Lung (tissue), 12 donors: Measurements from ENCODE around the gene HIC1. TPM values are rescaled to one million over a fixed set of nuclear protein-coding genes. Genes with fewer than 3 reads are reported as not detected.

Experiments used
- ATAC-seq: fragments of 200-7000 bp; cut with Tn5 transposase; one replicate; pipeline ENCODE4 v1.9.1; 2020; ENCODE audit warnings: moderate number of reproducible peaks; ENCODE audit not compliant: insufficient read depth, low FRiP score
- DNase-seq, 3 donors: peaks; one replicate each; pipeline ENCODE4 v3.0.0-alpha.2; 2013 to 2017
- H3K27ac ChIP-seq, 2 donors: one replicate each; pipeline ENCODE4 v1.5.1; 2013; ENCODE audit warnings: mild to moderate bottlenecking in 2 of 2, moderate library complexity in 2 of 2, control low read depth in 1 of 2, inconsistent platforms in 1 of 2, low read depth in 1 of 2, low read length in 1 of 2
- H3K27me3 ChIP-seq, 3 donors: one replicate each; pipeline ENCODE4 v1.5.1; 2013; ENCODE audit warnings: low read length in 2 of 3; ENCODE audit not compliant: control insufficient read depth in 3 of 3, insufficient read depth in 3 of 3
- H3K36me3 ChIP-seq, 4 donors: one replicate each; pipeline ENCODE4 v1.5.1; 2013; ENCODE audit warnings: low read length in 4 of 4, mild to moderate bottlenecking in 1 of 4, moderate library complexity in 1 of 4; ENCODE audit not compliant: control insufficient read depth in 4 of 4, insufficient read depth in 4 of 4
- H3K4me1 ChIP-seq, 5 donors: one replicate each; pipeline ENCODE4 v1.5.1; 2013; ENCODE audit warnings: low read length in 5 of 5, mild to moderate bottlenecking in 2 of 5, moderate library complexity in 1 of 5; ENCODE audit not compliant: control insufficient read depth in 5 of 5, insufficient read depth in 5 of 5
- H3K4me3 ChIP-seq: one replicate; pipeline ENCODE4 v1.5.1; 2013; ENCODE audit warnings: mild to moderate bottlenecking, control low read depth, moderate library complexity
- H3K9ac ChIP-seq, 2 donors: one replicate each; pipeline ENCODE4 v1.5.1; 2013; ENCODE audit warnings: low read length in 2 of 2, control low read depth in 1 of 2; ENCODE audit not compliant: insufficient read depth in 1 of 2
- H3K9me3 ChIP-seq, 4 donors: one replicate each; pipeline ENCODE4 v1.5.1; 2013; ENCODE audit warnings: low read length in 3 of 4, mild to moderate bottlenecking in 1 of 4, moderate library complexity in 1 of 4; ENCODE audit not compliant: control insufficient read depth in 4 of 4, insufficient read depth in 3 of 4
- CTCF ChIP-seq: IDR thresholded peaks from 2 replicates; pipeline ENCODE4 v1.5.1; 2012; ENCODE audit warnings: mild to moderate bottlenecking; ENCODE audit errors: control extremely low read depth, extremely low read depth
- WGBS, 2 donors: extraction: QIAGEN DNeasy Blood & Tissue Kit; methylation state at CpG; one replicate each; pipeline ENCODE4 v1.1.7; 2013; 5-methylcytosine and 5-hydroxymethylcytosine counted together
- polyA plus RNA-seq, 2 donors: library from polyadenylated mRNA; stranded (reverse); fragments of 200-250 nt; gene quantifications; one replicate each; pipeline ENCODE4 v1.2.1, GENCODE V29; 2013
- total RNA-seq, 2 donors: library from RNA; depleted of rRNA in 1 of 2; stranded (reverse); fragments of >200 nt in 1 of 2; gene quantifications; one replicate each; pipeline ENCODE4 v1.2.1, GENCODE V29; 2014 to 2021
- donor health status: control.
- donor health status: control.
- donor health status: Bipolar disorder and iron deficiency.
- donor health status: healthy.
- donor health status: DM: yes; HTN: yes; CAD: no.

Gene HIC1
- total and polyA plus RNA-seq, 4 donors = 5.5 to 34.8 (median 21.6) TPM

- Histone ChIP-seq H3K9me3 (no peaks in the 10 kb centered on the region), H3K27me3 (no peaks in the 10 kb centered on the region), H3K4me3 (no peak overlapping the region), H3K36me3 (peaks cover 0 to 11% (median 2%) of the 10 kb centered on the region in 4 donors), H3K27ac (peak overlapping the region; percentile 76 to 91), H3K4me1 (peaks cover 0 to 87% (median 46%) of the 10 kb centered on the region in 5 donors), H3K9ac (no peak overlapping the region)
- 82 to 86% methylated on average over 6 of the region's 6 CpGs for WGBS, 2 donors
- no peak for TF ChIP-seq CTCF
- no peak for DNase-seq
- no peak for ATAC-seq
Measured at GRCh38 chr17:2071024-2071385, 16.1 kb downstream of the HIC1 start.

GRCh38 chr17:2071455-2072281 is 16.8 kb downstream of the HIC1 start:
- H3K27me3 ChIP-seq = no peaks in the 10 kb centered on the region
- H3K9ac ChIP-seq = no peak overlapping the region
- peaks cover 0 to 7% (median 0%) of the 10 kb centered on the region in 4 donors for H3K36me3 ChIP-seq
- no peaks in the 10 kb centered on the region for H3K9me3 ChIP-seq
- 55 to 58% methylated on average over 31 of the region's 31 CpGs for WGBS, 2 donors
- DNase-seq = peak; percentile 96 to 97 (median 96)
- peak overlapping the region; percentile 76 to 91 for H3K27ac ChIP-seq
- no peak for TF ChIP-seq CTCF
- H3K4me3 ChIP-seq = no peak overlapping the region
- H3K4me1 ChIP-seq = peaks cover 0 to 87% (median 44%) of the 10 kb centered on the region in 5 donors
- peak; percentile 19 for ATAC-seq

GRCh38 chr17:2074919-2075318 is 20.0 kb downstream of the HIC1 start:
- DNase-seq (peak in 1 of 3 donors; percentile 13), ATAC-seq (no peak)
- Histone ChIP-seq H3K9ac (no peak overlapping the region), H3K27ac (peak overlapping the region; percentile 51 to 89), H3K36me3 (peaks cover 0 to 17% (median 10%) of the 10 kb centered on the region in 4 donors), H3K9me3 (no peaks in the 10 kb centered on the region), H3K4me3 (no peak overlapping the region), H3K27me3 (no peaks in the 10 kb centered on the region), H3K4me1 (peaks cover 0 to 68% (median 23%) of the 10 kb centered on the region in 5 donors)
- WGBS, 2 donors = 69 to 73% methylated on average over 10 of the region's 10 CpGs
- TF ChIP-seq CTCF = no peak
